Measurements from ENCODE around the gene ACTR1B.
"Not testable (repeated sequence)": the region's sequence is repeated elsewhere in the genome, so short reads cannot be mapped to it uniquely, and the experiment has no call there.

GRCh38 chr2:97712175-97712574 lies 48.3 kb upstream of the ACTR1B start:
- TF ChIP-seq POLR2AphosphoS5 (IDR thresholded peaks at IDR 0.05; ENCODE audit: borderline replicate concordance, low read depth, low read length); EZH2 (IDR thresholded peaks at IDR 0.05); FOXP2 (optimal IDR thresholded peaks at IDR 0.05; ENCODE audit: control extremely low read depth, extremely low read length, insufficient read depth): not testable (repeated sequence)
